22Rv1 (cell line): ENCODE data around the gene NME3.

Source experiments
- H3K27ac ChIP-seq: fragments of 450-650 bp; 2 replicates; pipeline ENCODE4 v1.5.1; 2017
- ZFX ChIP-seq: fragments of 450-650 bp; IDR thresholded peaks from 2 replicates; pipeline ENCODE4 v1.6.1; 2017; ENCODE audit warnings: antibody characterized with exemption, borderline replicate concordance
- TF ChIP-seq, protein P1 (sequence below): fragments of 450-650 bp; IDR thresholded peaks from 2 replicates; pipeline ENCODE4 v1.5.1; 2017; ENCODE audit warnings: mild to moderate bottlenecking

NME3 gene

DNA sequence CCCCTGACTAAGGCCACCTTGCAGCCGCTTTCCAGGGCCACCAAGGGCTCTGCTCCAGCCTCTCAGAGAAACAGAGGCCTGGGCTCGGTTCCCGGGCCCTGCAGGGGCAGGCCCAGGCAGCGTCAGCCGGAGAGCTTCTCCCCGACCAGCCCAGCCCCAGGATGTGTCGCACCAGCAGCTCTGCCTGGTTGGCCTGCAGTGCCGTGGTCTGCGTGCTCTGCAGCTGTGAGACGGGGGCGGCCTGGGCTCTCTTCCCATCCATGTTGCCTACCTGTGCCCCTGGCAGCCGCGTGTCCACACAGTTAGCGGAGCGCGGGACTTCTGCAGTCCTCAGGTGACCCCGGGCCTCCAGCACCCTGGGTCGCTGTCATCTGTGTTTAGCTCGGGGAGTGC, 17.4 kb upstream of the NME3 start:
- TF ChIP-seq ZFX: no peak
- TF ChIP-seq, protein P1, sequence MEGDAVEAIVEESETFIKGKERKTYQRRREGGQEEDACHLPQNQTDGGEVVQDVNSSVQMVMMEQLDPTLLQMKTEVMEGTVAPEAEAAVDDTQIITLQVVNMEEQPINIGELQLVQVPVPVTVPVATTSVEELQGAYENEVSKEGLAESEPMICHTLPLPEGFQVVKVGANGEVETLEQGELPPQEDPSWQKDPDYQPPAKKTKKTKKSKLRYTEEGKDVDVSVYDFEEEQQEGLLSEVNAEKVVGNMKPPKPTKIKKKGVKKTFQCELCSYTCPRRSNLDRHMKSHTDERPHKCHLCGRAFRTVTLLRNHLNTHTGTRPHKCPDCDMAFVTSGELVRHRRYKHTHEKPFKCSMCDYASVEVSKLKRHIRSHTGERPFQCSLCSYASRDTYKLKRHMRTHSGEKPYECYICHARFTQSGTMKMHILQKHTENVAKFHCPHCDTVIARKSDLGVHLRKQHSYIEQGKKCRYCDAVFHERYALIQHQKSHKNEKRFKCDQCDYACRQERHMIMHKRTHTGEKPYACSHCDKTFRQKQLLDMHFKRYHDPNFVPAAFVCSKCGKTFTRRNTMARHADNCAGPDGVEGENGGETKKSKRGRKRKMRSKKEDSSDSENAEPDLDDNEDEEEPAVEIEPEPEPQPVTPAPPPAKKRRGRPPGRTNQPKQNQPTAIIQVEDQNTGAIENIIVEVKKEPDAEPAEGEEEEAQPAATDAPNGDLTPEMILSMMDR: no peak

DNA sequence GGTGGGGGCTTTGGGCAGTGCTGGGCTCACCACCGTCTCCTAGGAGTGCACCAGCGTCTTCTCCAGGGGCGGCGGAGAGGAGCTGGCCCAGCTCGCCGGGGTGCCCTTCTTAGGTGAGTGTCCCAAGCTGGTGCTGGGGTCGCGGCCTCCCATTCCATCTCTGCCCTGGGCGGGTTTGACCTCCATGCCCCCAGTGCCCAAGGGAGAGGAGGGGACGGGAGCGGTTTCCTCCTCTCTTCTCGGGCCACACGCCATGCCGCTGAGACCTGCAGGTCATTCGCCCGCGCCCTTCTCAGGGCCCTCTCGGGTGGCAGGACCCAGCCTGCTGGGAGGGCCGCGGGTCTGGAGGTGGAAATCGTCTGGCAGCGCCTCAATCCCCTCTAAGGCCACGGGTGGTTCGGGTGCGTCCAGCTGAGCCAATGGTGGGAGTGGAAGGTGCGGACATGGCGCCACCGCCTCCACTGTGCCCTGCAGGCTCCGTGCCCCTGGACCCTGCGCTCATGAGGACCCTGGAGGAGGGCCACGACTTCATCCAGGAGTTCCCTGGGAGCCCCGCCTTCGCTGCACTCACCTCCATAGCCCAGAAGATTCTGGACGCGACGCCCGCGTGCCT, 16.9 kb upstream of the NME3 start:
- TF ChIP-seq ZFX: no peak
- TF ChIP-seq, protein P1: no peak
- H3K27ac ChIP-seq: no peak overlapping the region

More for the DNA sequence above, 17.4 kb upstream of the NME3 start:
- no peak overlapping the region for H3K27ac ChIP-seq

DNA sequence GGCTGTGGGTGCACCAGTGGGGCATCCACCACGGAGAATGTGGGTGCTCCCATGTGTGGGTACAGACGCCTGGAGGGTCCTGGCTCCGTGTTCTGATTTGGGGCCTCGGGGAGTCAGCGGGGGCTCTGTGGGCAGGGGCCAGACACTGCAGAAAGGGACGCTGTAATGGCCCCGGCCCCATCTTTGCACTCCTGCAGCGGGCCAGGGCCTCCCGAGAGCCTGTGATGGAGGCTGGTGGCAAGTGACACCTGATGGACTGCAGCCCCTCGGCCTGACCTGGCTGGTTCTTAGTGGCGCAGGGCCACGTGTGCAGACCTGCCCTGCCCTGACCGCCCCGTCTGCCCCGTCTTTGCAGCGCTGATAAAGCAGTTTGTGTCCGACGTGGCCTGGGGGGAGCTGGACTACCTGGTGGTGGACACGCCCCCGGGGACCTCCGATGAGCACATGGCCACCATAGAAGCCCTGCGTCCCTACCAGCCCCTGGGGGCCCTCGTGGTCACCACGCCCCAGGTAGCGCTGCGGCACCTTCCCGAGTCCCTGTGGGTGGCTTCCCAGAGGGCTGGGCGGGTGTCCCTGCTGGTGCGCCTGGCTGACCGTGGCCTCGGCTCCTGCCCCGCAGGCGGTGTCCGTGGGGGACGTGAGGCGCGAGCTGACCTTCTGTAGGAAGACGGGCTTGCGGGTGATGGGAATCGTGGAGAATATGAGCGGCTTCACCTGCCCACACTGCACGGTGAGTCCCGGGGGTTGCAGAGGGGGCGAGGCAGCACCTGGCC, 16.2 kb upstream of the NME3 start:
- H3K27ac ChIP-seq: no peak overlapping the region
- TF ChIP-seq ZFX: no peak
- TF ChIP-seq, protein P1: no peak

- H3K27ac ChIP-seq: no peak overlapping the region
- no peak for TF ChIP-seq ZFX
These were observed 15.6 kb upstream of the NME3 start for GRCh38 chr16:1787056-1787321.

GRCh38 chr16:1786242-1787055, 15.1 kb upstream of the NME3 start:
- H3K27ac ChIP-seq: no peak overlapping the region
- no peak for TF ChIP-seq ZFX
- TF ChIP-seq, protein P1: 0 out of 2 replicates have a peak, but pooled peaks have one; percentile 9

DNA sequence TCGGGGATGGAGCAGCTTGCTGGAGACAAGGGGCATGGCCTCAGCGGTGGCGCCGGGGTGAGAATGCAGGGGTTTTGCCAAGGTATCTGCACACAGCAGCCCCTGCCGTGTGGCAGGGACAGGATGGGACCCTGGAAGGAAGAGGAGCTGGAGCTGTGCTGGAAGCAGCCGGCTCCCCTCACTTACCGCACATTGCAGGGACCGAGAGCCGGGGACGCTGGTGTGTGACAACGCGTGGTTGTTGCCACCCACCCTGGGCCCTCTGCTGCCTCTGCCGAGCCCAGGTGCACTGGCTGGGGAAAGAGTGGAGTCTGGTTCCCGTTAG, 14.5 kb upstream of the NME3 start:
- H3K27ac ChIP-seq: no peak overlapping the region

GRCh38 chr16:1784977-1785845, 13.9 kb upstream of the NME3 start:
- TF ChIP-seq ZFX: no peak
- TF ChIP-seq, protein P1: no peak
- H3K27ac ChIP-seq: no peak overlapping the region

More for the DNA sequence above, 14.5 kb upstream of the NME3 start:
- no peak for TF ChIP-seq ZFX
- TF ChIP-seq, protein P1: no peak
